ENCODE data around the gene CUEDC1.

- TF ChIP-seq, protein P1, sequence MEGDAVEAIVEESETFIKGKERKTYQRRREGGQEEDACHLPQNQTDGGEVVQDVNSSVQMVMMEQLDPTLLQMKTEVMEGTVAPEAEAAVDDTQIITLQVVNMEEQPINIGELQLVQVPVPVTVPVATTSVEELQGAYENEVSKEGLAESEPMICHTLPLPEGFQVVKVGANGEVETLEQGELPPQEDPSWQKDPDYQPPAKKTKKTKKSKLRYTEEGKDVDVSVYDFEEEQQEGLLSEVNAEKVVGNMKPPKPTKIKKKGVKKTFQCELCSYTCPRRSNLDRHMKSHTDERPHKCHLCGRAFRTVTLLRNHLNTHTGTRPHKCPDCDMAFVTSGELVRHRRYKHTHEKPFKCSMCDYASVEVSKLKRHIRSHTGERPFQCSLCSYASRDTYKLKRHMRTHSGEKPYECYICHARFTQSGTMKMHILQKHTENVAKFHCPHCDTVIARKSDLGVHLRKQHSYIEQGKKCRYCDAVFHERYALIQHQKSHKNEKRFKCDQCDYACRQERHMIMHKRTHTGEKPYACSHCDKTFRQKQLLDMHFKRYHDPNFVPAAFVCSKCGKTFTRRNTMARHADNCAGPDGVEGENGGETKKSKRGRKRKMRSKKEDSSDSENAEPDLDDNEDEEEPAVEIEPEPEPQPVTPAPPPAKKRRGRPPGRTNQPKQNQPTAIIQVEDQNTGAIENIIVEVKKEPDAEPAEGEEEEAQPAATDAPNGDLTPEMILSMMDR (IDR thresholded peaks at IDR 0.05) = no peak
- TF ChIP-seq POLR2A (IDR thresholded peaks at IDR 0.05) = no peak
Measured at GRCh38 chr17:57959929-57960328, 4.7 kb upstream of the CUEDC1 start.
